Activated T-cell treated with anti-CD3 and anti-CD28 coated beads for 48 hours (primary cell): ENCODE results near the gene GAPDH.
"Not testable (repeated sequence)": the region's sequence is repeated elsewhere in the genome, so short reads cannot be mapped to it uniquely, and the experiment has no call there.

Experiments used
- DNase-seq: peaks from one replicate; pipeline ENCODE4 v3.0.0-alpha.2; 2020; ENCODE audit warnings: low read depth

The GAPDH gene

DNA sequence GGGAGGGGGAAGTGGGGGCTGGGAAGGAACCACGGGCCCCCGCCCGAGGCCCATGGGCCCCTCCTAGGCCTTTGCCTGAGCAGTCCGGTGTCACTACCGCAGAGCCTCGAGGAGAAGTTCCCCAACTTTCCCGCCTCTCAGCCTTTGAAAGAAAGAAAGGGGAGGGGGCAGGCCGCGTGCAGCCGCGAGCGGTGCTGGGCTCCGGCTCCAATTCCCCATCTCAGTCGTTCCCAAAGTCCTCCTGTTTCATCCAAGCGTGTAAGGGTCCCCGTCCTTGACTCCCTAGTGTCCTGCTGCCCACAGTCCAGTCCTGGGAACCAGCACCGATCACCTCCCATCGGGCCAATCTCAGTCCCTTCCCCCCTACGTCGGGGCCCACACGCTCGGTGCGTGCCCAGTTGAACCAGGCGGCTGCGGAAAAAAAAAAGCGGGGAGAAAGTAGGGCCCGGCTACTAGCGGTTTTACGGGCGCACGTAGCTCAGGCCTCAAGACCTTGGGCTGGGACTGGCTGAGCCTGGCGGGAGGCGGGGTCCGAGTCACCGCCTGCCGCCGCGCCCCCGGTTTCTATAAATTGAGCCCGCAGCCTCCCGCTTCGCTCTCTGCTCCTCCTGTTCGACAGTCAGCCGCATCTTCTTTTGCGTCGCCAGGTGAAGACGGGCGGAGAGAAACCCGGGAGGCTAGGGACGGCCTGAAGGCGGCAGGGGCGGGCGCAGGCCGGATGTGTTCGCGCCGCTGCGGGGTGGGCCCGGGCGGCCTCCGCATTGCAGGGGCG is at the start of gene GAPDH:
Gene GAPDH (plus strand): TSS at position 595 of the 772 bp plus-strand sequence. CDS start 316 bp downstream, outside the sequence.
- DNase-seq: peak; percentile 88

DNA sequence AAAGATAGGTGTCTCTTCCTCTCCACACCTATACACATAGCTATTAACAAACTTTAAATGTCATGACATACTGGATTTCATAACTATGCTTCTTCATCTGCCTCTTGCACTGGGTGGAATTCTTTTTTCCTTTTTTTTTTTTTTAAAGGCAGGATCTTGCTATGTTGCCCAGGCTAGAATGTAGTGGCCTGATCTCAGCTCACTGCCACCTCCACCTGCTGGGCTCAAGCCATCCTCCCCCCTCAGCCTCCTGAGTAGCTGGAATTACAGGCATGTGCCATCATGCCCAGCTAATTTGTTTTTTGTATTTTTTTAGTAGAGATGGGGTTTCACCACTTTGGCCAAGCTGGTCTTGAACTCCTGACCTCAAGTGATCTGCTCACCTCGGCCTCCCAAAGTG is 46.1 kb upstream of the GAPDH start:
- no peak for DNase-seq

DNA sequence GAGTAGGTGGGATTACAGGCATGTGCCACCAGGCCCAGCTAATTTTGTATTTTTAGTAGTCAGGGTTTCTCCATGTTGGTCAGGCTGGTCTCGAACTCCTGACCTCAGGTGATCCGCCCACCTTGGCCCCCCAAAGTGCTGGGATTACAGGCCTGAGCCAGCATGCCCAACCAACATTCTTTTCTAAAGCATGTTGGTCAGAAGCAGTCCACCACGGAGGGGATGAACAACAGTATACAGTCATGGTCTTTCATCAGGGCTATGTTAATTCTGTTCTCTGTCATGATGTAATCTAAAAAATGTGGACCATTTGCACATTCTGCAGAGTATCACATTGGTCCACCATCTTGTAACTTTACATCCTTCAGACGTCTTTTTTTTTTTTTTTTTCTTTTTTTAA is 44.9 kb upstream of the GAPDH start:
- DNase-seq: no peak

DNA sequence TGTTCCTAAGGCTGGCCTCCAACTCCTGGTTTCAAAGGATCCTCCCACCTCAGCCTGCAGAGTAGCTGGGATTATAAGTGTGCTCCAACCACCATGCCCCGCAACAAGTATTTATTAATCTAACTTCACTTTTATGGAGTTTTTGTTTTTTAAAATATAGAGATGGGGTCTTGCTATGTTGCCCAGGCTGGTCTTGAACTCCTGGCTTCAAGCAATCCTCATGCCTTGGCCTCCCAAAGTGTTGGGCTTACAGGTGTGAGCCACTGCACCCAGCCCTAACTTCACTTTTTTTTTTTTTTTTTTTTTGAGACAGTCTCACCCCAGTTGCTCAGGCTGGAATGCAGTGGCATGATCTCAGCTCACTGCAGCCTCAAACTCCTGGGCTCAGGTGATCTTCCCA is 43.6 kb upstream of the GAPDH start:
- not testable (repeated sequence) for DNase-seq

DNA sequence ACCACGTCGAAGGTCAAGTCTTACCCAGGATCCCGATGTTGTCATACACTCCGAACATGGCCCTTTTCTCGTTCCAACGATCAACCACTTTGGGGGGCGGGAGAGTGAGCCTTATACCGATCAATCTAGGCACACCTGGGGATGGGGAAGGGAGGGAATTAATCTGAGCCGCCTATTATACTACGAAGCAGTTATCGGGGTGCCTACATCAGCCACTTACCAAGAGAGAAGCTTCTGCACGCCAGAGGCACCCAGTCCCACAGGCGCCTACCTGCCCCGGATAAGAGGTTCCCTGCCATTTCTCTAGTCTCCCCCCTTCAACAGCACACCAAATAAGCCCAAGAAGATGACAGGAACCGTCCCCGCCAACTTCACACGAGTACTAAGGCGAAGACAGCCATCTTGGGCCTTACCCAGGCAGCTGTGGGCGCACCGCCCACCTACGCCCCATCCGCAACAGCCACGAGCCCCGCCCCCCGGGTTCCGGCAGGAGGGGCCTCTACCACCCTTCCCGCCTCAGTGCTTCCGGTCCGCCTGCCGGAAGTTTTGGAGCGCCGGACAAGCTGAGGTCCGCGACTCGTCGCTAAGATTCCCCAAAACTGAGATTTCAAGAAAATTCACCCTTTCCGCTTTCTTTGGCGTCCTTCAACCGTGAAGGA is 41.4 kb upstream of the GAPDH start, which contains the start of gene MRPL51:
Gene MRPL51 (minus strand): TSS at position 425 of the 659 bp plus-strand sequence. CDS start 126 bp downstream, at position 299.
- DNase-seq: peak; percentile 99

DNA sequence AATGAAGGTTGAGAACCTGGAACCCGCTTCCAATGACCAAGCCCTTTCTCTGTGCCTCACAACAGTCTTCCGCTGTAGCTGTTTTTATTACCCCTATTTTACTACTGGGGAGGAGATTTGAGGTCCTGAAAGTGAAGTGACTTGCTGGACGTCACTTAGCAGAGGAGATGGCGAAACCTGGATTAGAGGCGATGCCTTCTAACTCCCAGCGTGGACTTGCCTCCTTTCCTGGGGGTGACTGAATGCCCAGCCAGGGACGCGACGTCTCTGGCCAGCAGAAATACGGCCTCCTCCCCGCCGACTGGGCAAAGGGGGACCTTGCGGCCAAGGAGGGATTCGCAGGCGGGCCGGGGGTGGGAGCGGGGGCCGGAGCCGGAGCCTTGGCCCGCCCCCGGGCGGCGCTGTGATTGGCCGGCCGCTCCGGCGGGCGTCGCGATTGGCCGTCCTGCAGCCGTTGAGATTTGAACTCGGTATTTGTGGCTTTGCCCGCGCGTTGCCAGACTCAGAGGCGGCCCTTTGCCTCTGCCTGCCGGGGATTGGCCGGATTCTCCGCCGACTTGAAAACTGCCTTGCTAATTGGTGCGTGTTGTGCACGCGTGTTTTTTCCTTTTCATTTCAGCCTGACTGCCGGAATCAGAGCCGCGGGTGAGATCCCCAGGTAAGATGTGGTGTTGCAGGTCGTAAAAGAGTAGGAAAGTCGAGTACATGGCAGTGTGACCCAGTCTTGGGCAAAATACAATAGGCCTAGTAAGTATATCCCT is 40.6 kb upstream of the GAPDH start, which contains the start of gene NCAPD2:
Gene NCAPD2 (plus strand): TSS at position 606 of the 761 bp plus-strand sequence. CDS start 997 bp downstream, outside the sequence.
- peak; percentile 94 for DNase-seq

DNA sequence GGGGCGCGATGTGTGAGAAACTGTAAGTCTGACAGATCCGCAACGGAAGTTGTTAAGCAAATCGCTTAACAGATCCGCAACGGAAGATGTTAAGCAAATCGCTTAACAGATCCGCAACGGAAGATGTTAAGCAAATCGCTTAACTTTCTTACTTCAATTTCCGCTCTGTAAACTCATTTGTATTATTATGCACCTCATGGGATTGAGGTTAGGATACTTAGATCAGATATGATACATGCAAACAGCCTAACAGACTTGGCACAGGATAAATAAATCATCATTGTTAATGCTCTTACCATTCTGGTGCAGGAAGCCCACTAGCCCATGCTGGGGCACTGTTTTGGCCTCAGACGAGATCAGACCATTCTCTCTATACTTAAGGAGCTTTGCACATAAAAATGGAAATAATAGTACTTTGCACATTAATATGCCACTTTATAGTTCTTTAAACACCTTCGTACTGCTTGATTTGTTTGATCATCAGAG is 40.0 kb upstream of the GAPDH start:
- no peak for DNase-seq

DNA sequence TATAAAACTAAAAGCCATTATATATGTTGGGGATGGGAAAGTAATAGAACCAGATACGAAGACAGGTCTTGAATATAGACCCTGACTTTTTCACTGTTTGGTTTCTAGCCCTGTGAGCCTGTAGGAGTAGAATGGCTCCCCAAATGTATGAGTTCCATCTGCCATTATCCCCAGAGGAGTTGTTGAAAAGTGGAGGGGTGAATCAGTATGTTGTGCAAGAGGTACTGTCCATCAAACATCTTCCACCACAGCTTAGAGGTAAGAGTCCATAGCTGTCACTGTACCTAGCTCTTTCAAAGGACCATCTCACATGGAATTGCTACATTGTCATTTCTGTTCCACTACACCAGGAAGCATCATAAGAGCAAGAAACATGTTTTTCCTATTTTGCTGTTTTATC is 39.3 kb upstream of the GAPDH start:
- no peak for DNase-seq

DNA sequence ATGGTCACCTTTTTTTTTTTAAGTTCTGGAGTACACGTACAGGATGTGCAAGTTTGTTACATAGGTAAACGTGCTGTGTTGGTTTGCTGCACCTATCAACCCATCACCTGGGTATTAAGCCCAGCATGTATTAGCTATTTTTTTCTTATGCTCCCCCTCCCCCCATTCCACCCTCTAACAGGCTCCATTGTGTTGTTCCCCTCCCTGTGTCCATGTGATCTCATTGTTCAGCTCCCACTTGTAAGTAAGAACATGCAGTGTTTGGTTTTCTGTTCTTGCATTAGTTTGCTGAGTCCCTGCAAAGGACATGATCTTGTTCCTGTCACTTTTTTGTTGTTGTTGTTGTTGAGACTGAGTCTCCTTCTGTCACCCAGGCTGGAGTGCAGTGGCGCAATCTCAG is 37.0 kb upstream of the GAPDH start:
- not testable (repeated sequence) for DNase-seq

DNA sequence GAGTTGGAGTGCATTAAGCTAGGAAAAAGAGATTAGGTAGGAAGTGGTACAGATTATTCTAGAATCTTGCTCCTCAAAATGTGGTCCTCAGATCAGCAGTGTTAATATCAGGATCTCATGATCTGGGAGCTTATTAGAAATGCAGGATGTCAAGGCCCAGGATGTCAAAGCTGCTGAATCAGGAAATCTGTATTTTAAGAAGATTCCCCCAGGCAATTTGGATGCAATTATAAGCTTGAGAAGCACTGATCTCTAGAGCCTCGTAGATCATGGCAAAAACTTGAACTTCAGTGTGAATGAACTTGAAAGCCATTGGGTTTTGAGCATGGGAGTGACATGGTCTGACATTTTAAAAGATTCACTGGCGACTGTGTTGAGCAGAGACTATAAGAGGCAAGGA is 33.9 kb upstream of the GAPDH start:
- no peak for DNase-seq

DNA sequence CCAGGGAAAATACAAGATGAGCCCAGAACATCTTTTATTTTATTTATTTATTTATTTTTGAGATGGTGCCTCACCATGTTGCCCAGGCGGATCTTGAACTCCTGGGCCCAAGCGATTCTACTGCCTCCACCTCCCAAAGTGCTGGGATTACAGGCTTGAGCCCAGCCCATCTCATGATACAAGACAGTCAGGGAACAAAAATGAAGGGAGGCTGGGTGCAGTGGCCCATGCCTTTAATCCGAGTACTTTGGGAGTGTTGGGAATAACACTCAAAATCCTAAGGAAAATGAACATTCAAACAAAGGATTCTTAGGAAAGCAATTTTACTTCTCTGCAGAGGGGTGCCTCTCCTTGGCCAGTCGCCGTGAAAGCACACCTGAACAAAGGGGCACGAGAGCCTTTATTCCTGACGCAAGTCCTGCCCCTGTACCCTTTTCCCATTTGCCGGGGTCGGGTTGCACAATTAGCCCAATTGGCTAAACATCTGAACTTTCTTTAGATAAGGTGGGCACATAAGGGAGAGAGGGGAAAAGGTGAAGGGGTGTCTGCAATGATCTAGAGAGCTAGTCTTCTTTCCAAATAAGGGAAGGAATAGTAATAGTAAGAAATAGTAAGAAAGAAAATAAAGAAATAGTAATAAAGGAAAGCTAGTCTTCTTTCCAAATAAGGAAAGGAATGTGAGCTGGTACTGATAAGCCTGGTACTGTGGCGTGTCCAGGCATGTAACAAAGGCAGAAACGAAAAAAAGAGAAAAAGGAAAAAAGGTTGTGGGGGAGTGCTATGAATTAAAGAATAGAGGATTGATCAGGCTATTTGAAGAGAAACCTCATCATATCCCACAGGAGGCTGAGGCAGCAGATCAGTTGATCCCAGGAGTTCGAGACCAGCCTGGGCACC is 27.0 kb upstream of the GAPDH start:
- DNase-seq: no peak

DNA sequence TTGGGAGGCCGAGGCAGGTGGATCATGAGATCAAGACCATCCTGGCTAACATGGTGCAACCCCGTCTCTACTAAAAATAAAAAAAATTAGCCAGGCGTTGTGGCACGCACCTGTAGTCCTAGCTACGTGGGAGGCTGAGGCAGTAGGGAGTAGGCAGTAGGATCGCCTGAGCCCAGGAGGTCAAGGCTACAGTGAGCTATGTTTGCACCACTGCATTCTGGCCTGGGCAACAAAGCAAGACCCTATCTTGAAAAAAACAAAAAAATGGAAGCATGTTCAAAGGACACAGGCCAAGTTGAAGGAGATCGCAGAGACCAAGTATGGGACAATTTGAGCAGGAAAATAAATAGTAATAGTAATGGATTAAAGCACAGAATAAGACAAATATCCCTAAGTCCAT is 26.2 kb upstream of the GAPDH start:
- DNase-seq: no peak

DNA sequence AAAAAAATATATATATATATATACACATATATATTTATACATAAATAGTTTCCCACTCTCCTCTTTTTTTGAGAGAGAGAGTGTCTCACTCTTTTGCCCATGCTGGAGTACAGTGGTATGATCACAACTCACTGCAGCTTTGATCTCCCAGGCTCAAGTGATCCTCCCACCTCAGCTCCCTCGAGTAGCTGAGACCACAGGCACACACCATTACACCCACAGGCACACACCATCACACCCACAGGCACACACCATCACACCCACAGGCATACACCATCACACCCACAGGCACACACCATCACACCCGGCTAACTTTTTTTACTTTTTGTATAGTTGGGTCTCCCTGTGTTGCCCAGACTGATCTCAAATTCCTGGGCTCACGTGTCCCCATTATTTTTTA is 14.1 kb upstream of the GAPDH start:
- no peak for DNase-seq

DNA sequence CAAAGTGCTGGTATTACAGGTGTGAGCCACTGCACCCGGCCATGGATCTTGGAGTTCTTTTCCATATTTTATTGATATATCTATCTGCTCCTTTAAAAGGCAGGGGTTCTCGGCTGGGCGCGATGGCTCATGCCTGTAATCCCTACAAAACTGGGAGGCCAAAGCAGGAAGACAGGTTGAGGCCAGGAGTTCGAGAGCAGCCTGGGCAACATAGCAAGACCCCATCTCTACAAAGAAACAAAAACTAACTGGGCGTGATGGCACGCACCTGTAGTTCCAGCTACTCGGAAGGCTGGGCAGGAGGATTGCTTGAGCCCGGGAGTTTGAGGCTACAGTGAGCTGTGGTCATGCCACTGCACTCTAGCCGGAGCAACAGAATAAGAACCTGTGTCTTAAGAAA is 12.1 kb upstream of the GAPDH start:
- DNase-seq: no peak

DNA sequence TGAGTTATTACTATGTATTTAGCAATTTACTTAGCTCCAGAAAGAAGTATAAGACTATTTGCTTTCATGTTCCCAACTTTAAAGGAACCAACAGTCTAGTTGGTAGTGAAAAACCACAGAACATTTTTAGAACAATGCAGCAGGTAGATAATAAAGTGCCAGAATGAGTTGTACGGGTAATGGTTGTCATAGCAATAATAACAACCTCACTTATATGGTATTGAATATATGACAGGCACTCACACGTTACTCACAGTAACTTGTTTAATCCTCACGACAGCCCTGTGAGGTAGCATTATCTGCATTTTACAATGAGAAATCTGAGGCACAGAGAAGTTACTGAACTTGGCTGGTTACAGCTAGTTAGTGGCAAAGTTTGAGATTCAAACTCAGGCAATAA is 10.6 kb upstream of the GAPDH start:
- DNase-seq: no peak

DNA sequence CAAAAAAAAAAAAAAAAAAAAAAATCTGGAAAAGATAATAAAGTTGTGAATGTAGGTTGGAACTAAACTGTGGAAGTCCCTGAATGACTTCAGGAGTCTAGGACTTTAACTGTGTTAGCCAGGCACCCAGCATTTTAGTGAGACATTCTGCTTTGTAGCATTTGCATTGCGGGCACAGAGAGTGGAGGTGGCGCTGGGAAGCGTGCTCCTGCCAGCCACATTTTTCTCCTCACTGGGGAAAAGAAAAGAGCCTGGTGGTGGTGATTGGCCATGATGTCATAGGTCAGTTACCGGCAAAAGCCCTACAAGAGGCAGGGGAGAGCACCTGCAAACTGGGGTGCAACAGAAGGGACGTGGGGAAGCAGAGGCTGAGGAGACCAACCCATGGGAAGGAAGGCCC is 9.7 kb upstream of the GAPDH start:
- no peak for DNase-seq

DNA sequence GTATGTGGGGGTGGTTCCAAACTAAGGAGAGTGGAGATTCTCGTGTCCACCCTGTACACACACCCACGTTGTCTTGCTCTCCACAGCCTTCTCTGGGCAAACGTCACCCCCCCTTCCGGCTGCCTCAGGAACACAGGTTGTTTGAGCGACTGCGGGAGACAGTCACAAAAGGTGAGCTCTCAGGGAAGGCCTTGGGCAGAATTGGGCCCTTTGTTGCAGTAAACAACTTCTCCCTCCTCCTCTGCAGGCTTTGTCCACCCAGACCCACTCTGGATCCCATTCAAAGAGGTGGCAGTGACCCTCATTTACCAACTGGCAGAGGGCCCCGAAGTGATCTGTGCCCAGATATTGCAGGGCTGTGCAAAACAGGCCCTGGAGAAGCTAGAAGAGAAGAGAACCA is 8.1 kb upstream of the GAPDH start:
- DNase-seq: no peak

DNA sequence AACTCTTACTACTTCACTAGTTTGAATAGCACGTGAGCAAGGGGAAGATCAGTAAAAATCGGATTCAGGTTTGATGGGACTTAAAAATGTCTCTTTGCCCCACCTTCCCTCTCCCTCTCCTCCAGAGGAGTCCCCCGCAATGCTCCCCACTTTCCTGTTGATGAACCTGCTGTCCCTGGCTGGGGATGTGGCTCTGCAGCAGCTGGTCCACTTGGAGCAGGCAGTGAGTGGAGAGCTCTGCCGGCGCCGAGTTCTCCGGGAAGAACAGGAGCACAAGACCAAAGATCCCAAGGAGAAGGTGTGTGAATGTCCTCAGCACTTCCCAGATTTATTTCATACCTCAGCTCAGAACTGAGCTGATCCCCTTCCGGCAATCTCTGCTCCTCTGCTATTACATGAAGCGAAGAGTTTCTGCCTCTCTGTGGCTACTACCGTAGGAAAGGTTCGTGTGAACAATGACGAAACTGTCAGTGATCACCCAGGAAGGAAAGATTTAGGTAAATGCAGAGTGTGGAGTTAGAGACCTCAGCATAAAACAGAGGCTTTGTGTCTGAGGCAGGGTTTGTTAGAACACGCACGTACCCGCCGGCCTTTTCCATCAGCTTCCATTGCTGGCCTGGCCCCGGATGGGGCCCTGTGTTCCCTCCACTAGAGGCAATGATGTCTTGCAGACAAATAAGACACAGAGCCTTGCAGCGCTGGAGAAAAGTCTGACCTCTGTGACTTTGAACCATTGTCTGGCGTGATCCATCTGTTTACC is 7.4 kb upstream of the GAPDH start:
- DNase-seq: no peak

DNA sequence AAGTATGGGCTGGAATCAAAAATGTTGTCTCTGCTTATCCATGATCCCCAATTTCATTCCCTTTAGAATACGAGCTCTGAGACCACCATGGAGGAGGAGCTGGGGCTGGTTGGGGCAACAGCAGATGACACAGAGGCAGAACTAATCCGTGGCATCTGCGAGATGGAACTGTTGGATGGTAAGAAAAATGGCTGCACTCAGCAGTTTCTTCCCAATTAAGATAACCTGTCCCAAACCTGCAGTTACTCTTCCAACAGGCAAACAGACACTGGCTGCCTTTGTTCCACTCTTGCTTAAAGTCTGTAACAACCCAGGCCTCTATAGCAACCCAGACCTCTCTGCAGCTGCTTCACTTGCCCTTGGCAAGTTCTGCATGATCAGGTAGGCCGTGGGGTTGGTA is 6.6 kb upstream of the GAPDH start:
- DNase-seq: no peak

DNA sequence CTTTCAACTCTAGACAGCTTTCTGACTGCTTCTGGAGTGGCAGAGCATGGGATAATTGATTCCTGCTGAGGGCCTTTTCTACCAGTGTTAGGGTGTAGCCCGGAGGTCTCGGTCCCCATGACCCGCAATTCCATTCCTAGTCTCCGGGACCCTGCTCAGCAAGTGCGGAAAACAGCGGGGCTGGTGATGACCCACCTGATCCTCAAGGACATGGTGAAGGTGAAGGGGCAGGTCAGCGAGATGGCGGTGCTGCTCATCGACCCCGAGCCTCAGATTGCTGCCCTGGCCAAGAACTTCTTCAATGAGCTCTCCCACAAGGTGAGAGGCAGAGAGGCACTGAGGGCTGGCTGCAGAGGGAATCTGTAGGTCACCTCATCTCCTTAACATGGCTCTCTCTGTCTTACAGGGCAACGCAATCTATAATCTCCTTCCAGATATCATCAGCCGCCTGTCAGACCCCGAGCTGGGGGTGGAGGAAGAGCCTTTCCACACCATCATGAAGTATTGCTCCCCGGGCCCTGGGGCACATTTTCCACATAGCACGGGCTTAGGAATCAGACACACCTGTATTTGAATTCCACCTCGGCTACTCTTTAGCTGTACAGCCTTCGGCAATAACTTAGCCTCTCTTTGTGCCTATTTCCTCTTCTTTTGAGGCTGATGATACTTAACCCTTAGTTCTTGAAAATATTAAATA is 5.6 kb upstream of the GAPDH start:
- no peak for DNase-seq
